Transverse colon (tissue), 4 donors: ENCODE results near the gene LMOD3. TPM values are rescaled to one million over a fixed set of nuclear protein-coding genes. Genes with fewer than 3 reads are reported as not detected.

Experiments
- DNase-seq: peaks from one replicate; pipeline ENCODE4 v3.0.0-alpha.2; 2019
- H3K27ac ChIP-seq, 4 donors: fragments of 200-600 bp; sonication (generic); 2 replicates each; pipeline ENCODE4 v1.5.1; 2016 to 2018; ENCODE audit warnings: inconsistent platforms in 4 of 4
- H3K27me3 ChIP-seq: fragments of 200-600 bp; sonication (generic); 2 replicates; pipeline ENCODE4 v1.5.1; 2017; ENCODE audit warnings: inconsistent platforms
- H3K36me3 ChIP-seq, 4 donors: fragments of 200-600 bp; sonication (generic); 2 replicates each; pipeline ENCODE4 v1.5.1; 2017 to 2019; ENCODE audit warnings: inconsistent platforms in 4 of 4
- H3K4me1 ChIP-seq, 4 donors: fragments of 200-600 bp; sonication (generic); 2 replicates each; pipeline ENCODE4 v1.5.1; 2017 to 2020; ENCODE audit warnings: inconsistent platforms in 4 of 4
- H3K4me3 ChIP-seq, 4 donors: fragments of 200-600 bp; sonication (generic); 1 replicate in 1 of 4; 2 replicates in 3 of 4; pipeline versions ENCODE4 v1.5.1 to v1.6.1; 2017 to 2019; ENCODE audit warnings: inconsistent platforms in 4 of 4
- H3K9me3 ChIP-seq, 2 donors: fragments of 200-600 bp; sonication (generic); 2 replicates each; pipeline ENCODE4 v1.5.1; 2017 to 2019; ENCODE audit warnings: inconsistent platforms in 2 of 2
- EP300 ChIP-seq: sonication (generic); formaldehyde crosslinking; IDR thresholded peaks from one replicate; pipeline ENCODE4 v1.6.1; 2017; ENCODE audit warnings: antibody characterized with exemption, low read depth
- POLR2A ChIP-seq: fragments of 450-650 bp; IDR thresholded peaks from one replicate; pipeline ENCODE4 v1.6.1; 2016; ENCODE audit warnings: antibody characterized with exemption, mild to moderate bottlenecking, moderate library complexity
- POLR2AphosphoS5 ChIP-seq, 3 donors: sonication (generic); formaldehyde crosslinking; IDR thresholded peaks; one replicate each; pipeline ENCODE4 v1.6.1; 2016; ENCODE audit warnings: antibody characterized with exemption in 3 of 3
- WGBS, 2 donors: methylation state at CpG; one replicate each; pipeline ENCODE4 v1.1.5; 2018; ENCODE audit warnings: low coverage in 1 of 2; 5-methylcytosine and 5-hydroxymethylcytosine counted together
- in situ Hi-C, 4 donors: fragments of 200-750 bp; cut with MboI; loops; one replicate each; pipeline versions ENCODE4 v1.15.0 to v1.15.1; 2017; ENCODE audit warnings: low sequenced_read_pairs in 3 of 4, low pct_ligation_motif_present in 1 of 4, low pct_unique_long_range_greater_than_20kb in 1 of 4
- intact Hi-C: fragments of 100-400 bp; cut with DNase I; formaldehyde crosslinking; loops from one replicate; pipeline ENCODE4 v1.15.1; 2023; ENCODE audit warnings: low total_unique reads
- total RNA-seq, 4 donors: library from RNA; depleted of rRNA; stranded (reverse); fragments of >200 nt; gene quantifications; one replicate each; pipeline ENCODE4 v1.1.0, GENCODE V29; 2016
- TF ChIP-seq, protein P1 (sequence below), 5 experiments: fragments of 200-600 bp in 3 of 5; fragments of 450-650 bp in 2 of 5; sonication (generic) in 3 of 5; IDR thresholded peaks; 1 replicate in 2 of 5; 2 replicates in 3 of 5; pipeline ENCODE4 v1.5.1; 2016 to 2017; ENCODE audit warnings: antibody characterized with exemption in 5 of 5, inconsistent platforms in 3 of 5, mild to moderate bottlenecking in 2 of 5, moderate library complexity in 1 of 5

LMOD3 gene
- total RNA-seq, 4 donors from 2014 or later = 0.27 TPM; not detected in 3

DNA sequence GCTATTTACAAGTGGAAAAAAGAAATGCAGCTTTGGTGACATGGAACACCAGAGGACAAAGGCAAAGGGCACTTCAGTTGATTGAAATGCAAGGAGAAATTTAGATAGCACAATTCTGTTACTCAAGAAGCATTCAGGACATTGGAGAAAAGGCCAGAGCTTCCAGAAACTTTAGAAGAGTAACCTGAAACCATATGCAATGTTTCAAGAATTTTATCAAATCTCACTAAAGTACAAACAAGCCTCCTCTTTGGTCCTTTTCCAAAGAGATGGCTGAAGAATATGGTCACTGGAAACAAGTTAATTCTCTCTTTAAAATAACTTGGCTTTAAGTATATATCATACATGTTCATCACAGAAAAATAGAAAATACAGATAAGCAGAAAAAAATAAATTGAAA, 14.6 kb upstream of the LMOD3 start:
- Histone ChIP-seq H3K27ac (no peak overlapping the region), H3K36me3 (no peaks in the 10 kb centered on the region), H3K4me3 (no peak overlapping the region), H3K4me1 (peaks cover 0 to under 1% (median 0%) of the 10 kb centered on the region in 4 donors), H3K9me3 (no peaks in the 10 kb centered on the region), H3K27me3 (no peaks in the 10 kb centered on the region)
- intact Hi-C loops = no loop called here
- DNase-seq = no peak
- TF ChIP-seq, protein P1, sequence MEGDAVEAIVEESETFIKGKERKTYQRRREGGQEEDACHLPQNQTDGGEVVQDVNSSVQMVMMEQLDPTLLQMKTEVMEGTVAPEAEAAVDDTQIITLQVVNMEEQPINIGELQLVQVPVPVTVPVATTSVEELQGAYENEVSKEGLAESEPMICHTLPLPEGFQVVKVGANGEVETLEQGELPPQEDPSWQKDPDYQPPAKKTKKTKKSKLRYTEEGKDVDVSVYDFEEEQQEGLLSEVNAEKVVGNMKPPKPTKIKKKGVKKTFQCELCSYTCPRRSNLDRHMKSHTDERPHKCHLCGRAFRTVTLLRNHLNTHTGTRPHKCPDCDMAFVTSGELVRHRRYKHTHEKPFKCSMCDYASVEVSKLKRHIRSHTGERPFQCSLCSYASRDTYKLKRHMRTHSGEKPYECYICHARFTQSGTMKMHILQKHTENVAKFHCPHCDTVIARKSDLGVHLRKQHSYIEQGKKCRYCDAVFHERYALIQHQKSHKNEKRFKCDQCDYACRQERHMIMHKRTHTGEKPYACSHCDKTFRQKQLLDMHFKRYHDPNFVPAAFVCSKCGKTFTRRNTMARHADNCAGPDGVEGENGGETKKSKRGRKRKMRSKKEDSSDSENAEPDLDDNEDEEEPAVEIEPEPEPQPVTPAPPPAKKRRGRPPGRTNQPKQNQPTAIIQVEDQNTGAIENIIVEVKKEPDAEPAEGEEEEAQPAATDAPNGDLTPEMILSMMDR (IDR thresholded peaks at IDR 0.05) = no peak
- TF ChIP-seq POLR2A = no peak
- no peak for TF ChIP-seq EP300
- TF ChIP-seq POLR2AphosphoS5 (IDR thresholded peaks at IDR 0.05) = no peak
- in situ Hi-C loops = loop anchor here in 1 of 4 donors (25.0 kb wide), 1 partner anchor 800 kb away; no protein-coding TSS in a partner anchor

DNA sequence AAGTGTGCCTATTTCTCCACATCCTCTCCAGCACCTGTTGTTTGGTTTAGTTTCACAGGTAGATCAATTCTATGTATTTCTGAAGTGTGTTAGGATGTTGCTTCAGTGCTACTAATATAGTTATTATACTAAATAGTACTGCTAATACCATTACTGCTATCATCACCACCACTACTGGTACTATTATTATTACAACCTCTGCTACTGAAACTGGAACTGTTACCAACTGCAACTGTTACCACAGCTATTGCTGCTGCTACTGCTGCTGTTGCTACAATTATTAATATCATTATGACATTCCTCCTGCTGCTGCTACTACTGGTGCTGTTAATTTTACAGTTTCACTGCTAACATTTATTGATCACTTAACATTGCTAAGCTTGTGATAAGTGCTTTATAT, 8.3 kb upstream of the LMOD3 start:
- intact Hi-C loops = no loop called here
- H3K4me1 ChIP-seq = no peaks in the 10 kb centered on the region
- TF ChIP-seq, protein P1 (IDR thresholded peaks at IDR 0.05) = no peak
- no peak for TF ChIP-seq POLR2AphosphoS5 (IDR thresholded peaks at IDR 0.05)
- no peak for TF ChIP-seq EP300
- no peak for TF ChIP-seq POLR2A

DNA sequence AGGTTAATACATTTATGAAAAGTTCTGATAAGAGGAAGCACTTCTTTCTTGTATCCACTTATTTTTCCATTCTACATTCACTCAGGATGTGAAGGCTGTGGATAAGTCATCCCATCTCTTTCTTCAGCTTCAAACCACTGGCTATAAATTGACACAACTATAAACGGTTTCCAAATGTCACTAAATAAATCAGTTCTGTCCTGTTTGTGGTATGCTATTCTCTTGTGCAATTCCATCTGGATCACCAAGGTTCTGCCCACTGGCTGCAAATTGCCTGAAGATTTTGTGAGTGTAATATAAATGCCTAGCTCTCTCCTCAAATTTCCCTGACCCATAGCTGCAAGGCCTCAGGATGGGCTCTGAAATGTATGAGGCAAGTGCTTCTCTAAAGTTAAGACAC, 7.1 kb upstream of the LMOD3 start:
- TF ChIP-seq EP300 (no peak), POLR2A (no peak), POLR2AphosphoS5 (IDR thresholded peaks at IDR 0.05) (no peak)
- TF ChIP-seq, protein P1 (IDR thresholded peaks at IDR 0.05) = no peak
- in situ Hi-C loops (loop anchor here in 1 of 4 donors (25.0 kb wide), 1 partner anchor 808 kb away; no protein-coding TSS in a partner anchor), intact Hi-C loops (no loop called here)
- no peaks in the 10 kb centered on the region for H3K27me3 ChIP-seq
- H3K4me3 ChIP-seq = no peak overlapping the region
- DNase-seq = no peak
- no peak overlapping the region for H3K27ac ChIP-seq
- H3K4me1 ChIP-seq = no peaks in the 10 kb centered on the region
- no peaks in the 10 kb centered on the region for H3K9me3 ChIP-seq
- 22 to 43% methylated on average over 1 of the region's 1 CpG for WGBS, 2 donors
- H3K36me3 ChIP-seq = no peaks in the 10 kb centered on the region

More for the DNA sequence above, 8.3 kb upstream of the LMOD3 start:
- Histone ChIP-seq H3K4me3 (no peak overlapping the region), H3K27me3 (no peaks in the 10 kb centered on the region), H3K9me3 (no peaks in the 10 kb centered on the region), H3K27ac (no peak overlapping the region), H3K36me3 (no peaks in the 10 kb centered on the region)
- in situ Hi-C loops = loop anchor here in 1 of 4 donors (25.0 kb wide), 1 partner anchor 807 kb away; no protein-coding TSS in a partner anchor
- DNase-seq = no peak

DNA sequence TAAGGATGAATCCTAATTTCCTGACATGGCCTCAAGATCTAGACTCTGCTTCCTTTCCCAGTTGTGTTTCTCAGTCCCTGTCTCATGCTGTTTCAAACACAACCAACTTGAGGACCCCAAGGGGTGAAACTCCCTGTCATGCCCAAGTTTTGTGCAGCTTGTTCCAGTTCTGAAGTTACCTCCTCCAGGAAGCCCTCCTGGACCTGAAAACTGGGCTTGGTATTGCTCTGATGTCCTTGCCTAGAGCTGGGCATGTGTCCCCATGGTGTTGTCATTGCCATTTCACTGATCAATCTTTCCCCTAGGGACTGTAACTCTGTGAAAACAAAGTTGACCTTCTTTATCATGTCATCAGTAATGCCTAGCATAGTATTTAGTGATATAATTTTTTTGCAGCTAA, 6.1 kb upstream of the LMOD3 start:
- Histone ChIP-seq H3K27me3 (no peaks in the 10 kb centered on the region), H3K27ac (no peak overlapping the region), H3K36me3 (no peaks in the 10 kb centered on the region), H3K9me3 (no peaks in the 10 kb centered on the region), H3K4me3 (no peak overlapping the region), H3K4me1 (no peaks in the 10 kb centered on the region)
- in situ Hi-C loops = loop anchor here in 1 of 4 donors (25.0 kb wide), 1 partner anchor 809 kb away; no protein-coding TSS in a partner anchor
- TF ChIP-seq POLR2AphosphoS5 (IDR thresholded peaks at IDR 0.05) (no peak), POLR2A (no peak), EP300 (no peak)
- TF ChIP-seq, protein P1 (IDR thresholded peaks at IDR 0.05) = no peak
- DNase-seq = no peak
- intact Hi-C loops = no loop called here
